GM12892 (cell line): Measurements from ENCODE around the gene LRRC47.
"Not testable (repeated sequence)": the region's sequence is repeated elsewhere in the genome, so short reads cannot be mapped to it uniquely, and the experiment has no call there.

Experiments
- DNase-seq: peaks from one replicate; pipeline ENCODE4 v3.0.0; 2011; ENCODE audit not compliant: insufficient read length
- FAIRE-seq: peaks from 2 replicates; lab custom pipeline; 2011; peaks lifted over from hg19 to GRCh38; lab: Jason Lieb, UNC
- POLR2A ChIP-seq: IDR thresholded peaks from 2 replicates; pipeline ENCODE4 v1.6.1; 2011; ENCODE audit warnings: low read depth, low read length, control low read depth
- POLR2AphosphoS5 ChIP-seq: IDR thresholded peaks from 2 replicates; pipeline ENCODE4 v1.6.1; 2011; ENCODE audit warnings: low read depth, low read length, control low read depth
- TAF1 ChIP-seq: IDR thresholded peaks from 2 replicates; pipeline ENCODE4 v1.6.1; 2011; ENCODE audit warnings: low read depth, mild to moderate bottlenecking, control low read depth, low read length, borderline replicate concordance

LRRC47 gene

DNA sequence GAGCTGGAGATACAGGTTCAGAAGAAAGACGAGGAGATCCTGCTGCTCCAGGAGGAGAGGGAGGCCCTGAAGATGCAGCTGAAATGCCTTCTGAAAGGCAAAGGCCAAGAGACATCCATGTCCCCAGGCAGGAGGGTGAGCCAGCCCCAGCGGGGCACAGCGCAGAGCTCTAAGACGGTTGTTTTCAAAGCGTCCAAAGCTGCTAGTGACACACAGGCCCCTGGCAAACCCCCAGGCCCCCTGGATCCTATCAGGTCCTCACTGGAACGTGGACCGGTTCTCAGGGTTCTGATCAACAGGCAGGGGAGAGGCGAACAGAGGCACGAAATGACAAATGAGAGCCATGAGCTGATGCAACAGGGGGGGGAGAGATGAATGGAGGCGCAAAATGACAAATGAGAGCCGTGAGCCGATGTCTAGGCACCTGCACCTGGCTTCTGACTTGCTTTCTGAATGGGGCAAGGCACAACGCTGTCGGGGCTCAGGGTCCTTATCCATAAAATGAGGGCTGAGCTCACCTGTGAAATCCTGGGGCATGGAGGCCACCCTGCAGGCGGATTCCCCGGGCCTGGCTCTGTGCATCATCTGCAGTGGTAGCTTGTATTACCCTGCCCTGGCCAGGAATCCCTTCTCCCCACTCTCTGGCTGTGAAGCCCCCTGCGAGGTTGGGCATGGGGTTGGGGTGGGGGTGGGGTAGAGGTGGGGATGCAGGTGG, 34.8 kb downstream of the LRRC47 start:
- DNase-seq (no peak), FAIRE-seq (no peak)
- TF ChIP-seq POLR2A (no peak), TAF1 (no peak), POLR2AphosphoS5 (no peak)

GRCh38 chr1:3759796-3760195, 36.5 kb downstream of the LRRC47 start:
- DNase-seq = no peak
- TF ChIP-seq POLR2AphosphoS5 = no peak
- no peak for FAIRE-seq

- no peak for FAIRE-seq
- no peak for DNase-seq
- TF ChIP-seq POLR2A (no peak), TAF1 (no peak), POLR2AphosphoS5 (no peak)
These were observed 37.1 kb downstream of the LRRC47 start for GRCh38 chr1:3759164-3759563.

DNA sequence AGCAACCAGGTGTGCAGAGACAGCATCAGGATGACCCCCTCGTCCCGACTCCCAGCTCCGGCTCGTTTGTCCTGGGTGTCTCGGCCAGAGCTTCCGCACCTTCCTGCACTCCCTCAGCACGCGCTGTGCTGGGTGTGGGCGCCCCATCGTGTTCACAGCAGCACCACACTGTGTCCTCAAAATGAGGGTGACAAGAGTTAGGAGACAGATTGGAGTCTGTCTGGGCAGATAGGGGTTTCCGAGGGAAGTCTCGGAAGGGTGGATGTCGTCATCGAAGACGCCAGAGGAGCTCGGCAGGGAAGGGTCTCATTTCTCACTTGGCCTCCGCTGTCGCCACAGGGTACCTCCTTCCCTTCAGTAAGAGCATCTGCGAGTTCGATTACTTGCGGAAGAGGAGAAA, 39.9 kb downstream of the LRRC47 start:
- no peak for DNase-seq
- no peak for TF ChIP-seq POLR2A
- TF ChIP-seq POLR2AphosphoS5 = no peak
- no peak for TF ChIP-seq TAF1
- FAIRE-seq = no peak

- DNase-seq = no peak
- FAIRE-seq = no peak
- no peak for TF ChIP-seq POLR2AphosphoS5
- TF ChIP-seq POLR2A = no peak
- TF ChIP-seq TAF1 = no peak
These were observed 42.4 kb downstream of the LRRC47 start for GRCh38 chr1:3753656-3754454.

DNA sequence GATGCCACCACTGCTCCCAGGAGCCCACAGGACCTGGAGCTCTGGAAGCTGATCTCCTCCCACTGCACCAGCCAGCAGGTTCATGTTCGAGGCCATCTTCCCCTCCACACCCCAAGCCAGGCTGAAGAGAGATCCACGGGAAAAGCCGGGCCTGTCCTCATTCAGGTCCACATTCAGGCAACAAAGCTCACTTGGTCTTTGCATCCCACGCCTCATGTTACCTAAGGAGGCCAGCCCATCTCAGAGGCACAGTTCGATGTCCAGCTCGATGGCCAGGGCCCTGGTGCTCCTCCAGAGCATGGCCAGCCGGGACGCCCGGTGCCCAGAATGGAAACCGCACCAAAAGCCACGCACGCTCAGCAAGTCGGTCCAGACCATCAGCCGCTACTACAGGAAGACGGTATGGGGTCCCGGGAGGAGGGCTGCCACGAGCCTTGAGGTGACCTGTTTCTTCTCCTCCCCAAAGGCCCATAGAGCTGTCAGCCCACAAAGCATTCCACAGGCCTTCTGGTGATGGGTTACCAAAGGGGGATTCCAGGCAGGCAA, 43.8 kb downstream of the LRRC47 start, which contains the start of gene CCDC27:
CCDC27 (plus strand) TSS at position 51 of the 546 bp plus-strand sequence; CDS start at position 83, 32 bp downstream.
- TF ChIP-seq TAF1 (no peak), POLR2AphosphoS5 (no peak), POLR2A (no peak)
- FAIRE-seq (no peak), DNase-seq (no peak)

DNA sequence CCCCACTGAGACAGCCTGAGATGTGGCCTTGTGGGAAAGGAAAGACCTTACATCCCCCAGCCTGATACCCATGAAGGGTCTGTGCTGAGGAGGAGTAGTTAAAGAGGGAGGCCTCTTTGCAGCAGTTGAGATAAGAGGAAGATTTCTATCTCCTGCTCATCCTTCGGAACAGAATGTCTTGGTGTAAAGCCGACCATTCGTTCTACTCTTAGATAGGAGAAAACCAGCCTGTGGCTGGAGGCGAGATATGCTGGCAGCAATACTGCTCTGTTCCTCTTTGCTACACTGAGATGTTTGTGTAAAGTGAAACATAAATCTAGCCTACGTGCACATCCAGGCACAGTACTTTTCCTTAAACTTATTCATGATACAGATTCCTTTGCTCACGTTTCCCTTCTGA, 45.6 kb downstream of the LRRC47 start:
- FAIRE-seq = no peak
- TF ChIP-seq TAF1 = no peak
- no peak for TF ChIP-seq POLR2A
- TF ChIP-seq POLR2AphosphoS5 = no peak
- no peak for DNase-seq

- no peak for DNase-seq
- TF ChIP-seq TAF1 = no peak
- FAIRE-seq = no peak
These were observed 46.8 kb downstream of the LRRC47 start for GRCh38 chr1:3749512-3749911.

DNA sequence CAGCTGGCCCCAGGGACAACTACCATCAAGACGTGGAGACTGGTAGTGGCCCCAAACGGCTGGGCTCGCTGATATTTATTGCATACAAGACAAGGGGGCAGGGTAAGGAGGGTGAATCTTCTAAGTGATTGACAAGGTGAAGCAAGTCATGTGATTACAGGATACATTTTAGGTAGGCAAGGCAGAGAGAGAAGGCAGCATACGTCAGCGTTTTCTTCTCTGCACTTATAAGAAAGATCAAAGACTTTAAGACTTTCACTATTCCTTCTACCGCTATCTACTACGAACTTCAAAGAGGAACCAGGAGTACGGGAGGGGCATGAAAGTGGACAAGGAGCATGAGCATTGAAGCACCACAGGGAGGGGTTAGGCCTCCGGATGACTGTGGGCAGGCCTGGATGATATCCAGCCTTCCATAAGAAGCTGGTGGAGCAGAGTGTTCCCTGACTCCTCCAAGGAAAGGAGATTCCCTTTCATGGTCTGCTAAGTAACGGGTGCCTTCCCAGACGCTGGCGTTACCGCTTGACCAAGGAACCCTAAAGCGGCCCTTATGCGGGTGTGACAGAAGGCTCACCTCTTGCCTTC, 47.9 kb downstream of the LRRC47 start:
- DNase-seq, FAIRE-seq: not testable (repeated sequence)

GRCh38 chr1:3747903-3748302, 48.4 kb downstream of the LRRC47 start:
- no peak for FAIRE-seq
- no peak for DNase-seq
- TF ChIP-seq POLR2AphosphoS5 = no peak
- TF ChIP-seq TAF1 = no peak

DNA sequence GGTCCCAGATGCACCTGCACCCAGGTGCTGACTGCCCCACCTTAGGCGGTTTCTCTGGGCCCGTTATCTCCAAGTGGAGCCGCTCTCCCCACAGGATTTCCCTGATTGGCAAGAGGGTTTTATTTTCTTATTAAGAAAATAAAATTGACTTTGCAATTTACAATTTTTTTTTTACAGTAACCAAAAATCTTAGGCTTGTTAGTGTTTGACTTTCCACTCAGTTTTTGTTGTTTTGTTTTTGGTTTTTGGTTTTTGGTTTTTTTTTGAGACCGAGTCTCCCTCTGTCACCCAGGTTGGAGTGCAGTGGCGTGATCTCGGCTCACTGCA, 48.8 kb downstream of the LRRC47 start:
- no peak for TF ChIP-seq POLR2AphosphoS5
- TF ChIP-seq POLR2A = no peak
- no peak for TF ChIP-seq TAF1
- no peak for DNase-seq
- no peak for FAIRE-seq
